ENCODE measurements around the gene REC8.
A peak's percentile ranks its signal among the peaks of the same experiment; 100 is the strongest.

Gene REC8

GRCh38 chr14:24139272-24139934, 32.5 kb upstream of the REC8 start:
- DNase-seq: no peak

DNA sequence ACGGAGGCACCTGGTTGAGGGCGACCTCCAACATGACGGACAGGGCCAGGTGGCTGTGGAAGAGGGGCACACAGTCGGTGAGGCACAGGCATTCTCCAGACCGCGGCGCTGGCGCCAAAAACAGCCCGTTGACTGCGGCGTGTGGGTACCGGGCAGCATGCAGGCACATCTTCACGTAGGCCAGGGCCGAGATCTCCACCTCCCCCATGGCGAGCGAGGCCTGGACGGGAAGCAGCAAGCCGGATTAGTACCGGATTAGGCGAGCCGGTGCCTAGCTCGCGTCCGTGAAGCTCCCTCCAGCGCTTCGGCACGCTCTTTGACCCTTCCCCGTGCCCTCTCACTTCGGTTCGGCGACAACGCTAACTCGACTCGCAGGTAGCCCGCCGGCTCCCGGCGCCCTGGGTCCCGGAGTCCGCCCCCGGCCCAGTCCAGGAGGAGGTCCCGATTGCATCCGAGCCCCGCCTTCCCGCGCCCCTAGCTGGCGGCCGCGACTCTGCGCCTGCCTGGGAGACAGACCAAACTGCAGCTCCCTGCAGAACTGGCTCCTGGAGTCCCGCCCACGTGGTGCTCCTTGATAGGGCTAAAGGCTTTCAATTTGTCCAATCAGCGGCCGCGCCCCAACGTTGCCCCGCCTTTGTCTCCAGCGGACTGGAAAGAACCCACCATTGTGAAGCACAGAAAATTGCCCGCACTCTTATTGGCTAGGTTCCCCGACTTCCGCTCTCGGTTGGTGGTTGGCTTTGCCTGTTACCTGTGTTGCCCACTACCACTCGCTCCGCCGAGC, 30.6 kb upstream of the REC8 start, which contains the start of gene EMC9:
Gene EMC9, minus strand, starts transcription at position 495 of the 784 bp plus-strand sequence. Its CDS starts 287 bp downstream, at position 208.
- DNase-seq: peak; percentile 100

- peak in 1 of 2 donors; percentile 35 for DNase-seq
Measured at GRCh38 chr14:24143511-24143910, 28.4 kb upstream of the REC8 start.

- no peak for DNase-seq
Measured at GRCh38 chr14:24144451-24144850, 27.4 kb upstream of the REC8 start.

GRCh38 chr14:24145219-24145618, 26.7 kb upstream of the REC8 start:
- DNase-seq: no peak

DNA sequence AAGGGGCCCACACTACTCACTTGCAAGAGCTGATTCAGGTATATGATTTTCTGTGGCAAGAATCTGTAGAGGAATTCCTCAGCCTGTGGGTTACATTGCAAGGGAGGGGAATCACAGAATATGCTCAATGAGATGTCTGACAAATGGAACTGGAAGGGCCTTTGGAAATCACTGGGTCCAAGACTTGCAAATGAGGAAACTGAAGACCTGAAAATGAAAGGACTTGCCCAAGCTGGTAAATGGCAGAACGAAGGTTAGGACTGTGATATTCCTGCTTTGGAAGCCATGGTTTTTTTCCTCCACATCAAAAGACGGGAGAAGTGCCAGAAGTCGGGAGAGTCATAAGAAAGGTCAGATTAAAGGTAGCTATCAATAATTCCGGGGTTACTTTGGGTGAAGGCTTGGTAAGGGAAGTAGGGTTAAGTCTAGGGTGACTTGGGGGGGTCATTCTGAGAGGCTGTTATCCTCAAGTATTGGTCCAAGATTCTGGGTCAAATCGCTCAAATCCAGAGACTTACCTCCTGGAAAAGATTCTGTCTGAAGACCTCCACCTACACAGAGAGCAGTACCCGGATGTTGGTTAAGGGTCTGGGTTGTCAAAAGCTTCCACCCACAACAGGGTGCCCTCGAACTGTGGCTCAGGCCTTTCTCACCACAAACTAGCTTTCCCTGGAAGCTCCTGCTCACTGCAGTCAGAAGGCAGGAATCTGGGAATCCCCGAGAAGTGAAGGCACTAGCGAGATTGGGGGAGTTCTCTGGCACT, 26.0 kb upstream of the REC8 start:
- DNase-seq: peak; percentile 62 to 87

DNA sequence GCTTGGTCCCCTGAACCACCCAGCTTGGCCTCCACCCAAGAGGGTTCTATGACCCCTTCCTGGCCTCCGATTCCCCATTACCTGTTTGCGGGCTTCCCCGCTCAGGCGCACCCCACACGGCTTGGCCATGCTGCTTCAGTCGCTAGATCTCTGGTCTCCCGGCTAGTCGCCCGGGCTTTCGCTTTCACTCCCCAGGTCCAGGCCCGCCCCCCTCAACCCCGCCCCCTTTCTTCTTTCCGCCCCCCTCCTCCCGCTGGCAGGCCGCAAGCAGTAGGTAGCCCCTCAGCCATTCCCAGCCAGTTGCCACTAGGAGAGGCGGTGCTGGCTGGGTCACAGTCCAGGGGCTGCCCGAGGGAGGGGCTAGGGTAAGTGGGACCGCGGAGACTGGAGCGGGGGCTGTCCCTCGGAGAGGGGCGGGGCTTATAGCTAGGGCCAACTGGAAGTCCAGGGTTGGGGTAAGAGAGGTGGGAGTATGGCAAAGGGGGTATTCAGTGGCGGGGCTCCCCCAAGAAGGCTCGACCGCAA, 25.4 kb upstream of the REC8 start, which contains the start of gene PSME2:
Gene PSME2, minus strand, starts transcription at position 158 of the 525 bp plus-strand sequence. Its CDS starts 29 bp downstream, at position 129.
- peak; percentile 88 to 96 for DNase-seq

- DNase-seq: peak; percentile 98
Measured at GRCh38 chr14:24146978-24147760, 24.7 kb upstream of the REC8 start, which contains the start of gene RNF31. TSS of gene RNF31 (plus strand) at chr14:24147498. CDS start at chr14:24147699, 201 bp downstream.

GRCh38 chr14:24147761-24148428, 24.0 kb upstream of the REC8 start:
- DNase-seq: no peak

DNA sequence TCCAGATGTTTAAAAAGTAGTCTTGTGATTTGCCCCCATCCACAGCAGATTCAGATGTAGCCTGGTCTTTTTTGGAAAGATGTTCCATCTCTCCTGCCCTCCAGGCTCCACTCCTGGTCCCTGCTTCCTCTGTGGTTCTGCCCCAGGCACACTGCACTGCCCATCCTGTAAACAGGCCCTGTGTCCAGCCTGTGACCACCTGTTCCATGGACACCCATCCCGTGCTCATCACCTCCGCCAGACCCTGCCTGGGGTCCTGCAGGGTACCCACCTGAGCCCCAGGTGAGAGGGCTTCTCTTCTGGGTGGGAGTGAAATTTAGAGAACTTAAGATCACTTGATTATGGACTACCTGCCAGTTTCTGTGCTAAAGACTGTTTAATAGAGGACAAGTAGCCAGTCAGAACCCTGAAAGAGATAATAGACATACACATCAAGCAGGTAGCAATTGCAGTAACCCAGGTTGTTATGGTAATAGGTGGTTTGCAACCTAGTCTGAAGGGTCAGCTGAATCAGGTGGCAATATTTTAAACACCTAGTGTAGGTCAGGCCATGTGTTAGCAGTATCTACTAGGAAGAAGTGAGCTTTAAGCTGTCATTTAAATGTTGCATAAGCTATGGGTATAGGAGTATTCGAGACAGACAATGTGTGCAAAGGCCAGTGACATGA, 22.4 kb upstream of the REC8 start:
- no peak for DNase-seq

- DNase-seq: no peak
Measured at GRCh38 chr14:24150061-24150460, 21.8 kb upstream of the REC8 start.

GRCh38 chr14:24150567-24150966, 21.3 kb upstream of the REC8 start:
- DNase-seq: no peak

DNA sequence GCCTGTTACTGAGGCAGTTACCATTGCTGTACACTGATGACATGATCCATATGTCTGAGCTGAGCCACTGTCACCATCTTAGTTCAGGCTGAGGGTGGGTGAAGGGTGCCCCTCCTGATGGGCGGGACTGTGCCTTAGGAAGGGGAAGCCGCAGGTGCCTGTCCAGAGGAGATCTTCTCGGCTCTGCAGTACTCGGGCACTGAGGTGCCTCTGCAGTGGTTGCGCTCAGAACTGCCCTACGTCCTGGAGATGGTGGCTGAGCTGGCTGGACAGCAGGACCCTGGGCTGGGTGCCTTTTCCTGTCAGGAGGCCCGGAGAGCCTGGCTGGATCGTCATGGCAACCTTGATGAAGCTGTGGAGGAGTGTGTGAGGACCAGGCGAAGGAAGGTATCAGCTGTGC, 20.9 kb upstream of the REC8 start:
- no peak for DNase-seq

DNA sequence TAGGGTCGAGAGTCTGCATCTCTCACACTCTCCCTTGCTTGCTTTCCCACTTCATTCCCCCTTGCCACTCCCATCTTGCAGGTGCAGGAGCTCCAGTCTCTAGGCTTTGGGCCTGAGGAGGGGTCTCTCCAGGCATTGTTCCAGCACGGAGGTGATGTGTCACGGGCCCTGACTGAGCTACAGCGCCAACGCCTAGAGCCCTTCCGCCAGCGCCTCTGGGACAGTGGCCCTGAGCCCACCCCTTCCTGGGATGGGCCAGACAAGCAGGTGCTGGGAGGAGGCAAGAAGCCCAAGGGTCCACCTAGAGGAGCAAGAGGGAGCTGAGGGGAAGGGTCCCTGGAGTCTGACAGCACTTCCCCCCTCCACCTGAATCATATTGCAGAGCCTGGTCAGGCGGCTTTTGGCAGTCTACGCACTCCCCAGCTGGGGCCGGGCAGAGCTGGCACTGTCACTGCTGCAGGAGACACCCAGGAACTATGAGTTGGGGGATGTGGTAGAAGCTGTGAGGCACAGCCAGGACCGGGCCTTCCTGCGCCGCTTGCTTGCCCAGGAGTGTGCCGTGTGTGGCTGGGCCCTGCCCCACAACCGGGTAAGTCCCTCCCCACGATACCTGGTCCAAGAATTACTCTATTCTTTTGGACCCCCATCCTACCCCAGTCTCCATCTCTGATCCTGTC, 20.3 kb upstream of the REC8 start:
- DNase-seq: no peak

GRCh38 chr14:24155100-24155499, 16.8 kb upstream of the REC8 start:
- no peak for DNase-seq

DNA sequence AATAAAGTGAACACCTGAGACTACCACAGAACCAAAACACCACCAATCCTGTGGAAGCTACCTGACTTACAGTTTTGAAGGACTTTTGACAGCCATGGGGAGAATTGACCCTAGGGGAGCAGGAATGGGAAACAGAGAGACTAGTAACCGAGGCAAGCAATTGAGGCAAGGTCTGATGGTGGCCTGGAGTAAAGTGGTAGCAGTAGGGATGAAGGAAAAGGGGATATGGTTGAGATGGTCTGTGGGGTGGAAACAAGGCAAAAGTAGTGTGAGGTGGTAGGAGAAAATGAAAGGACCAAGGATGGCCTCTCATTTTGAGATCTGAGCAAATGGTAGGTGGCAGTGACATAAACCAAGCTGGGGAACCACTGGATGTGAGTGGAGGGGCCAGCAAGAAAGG, 15.0 kb upstream of the REC8 start:
- no peak for DNase-seq

DNA sequence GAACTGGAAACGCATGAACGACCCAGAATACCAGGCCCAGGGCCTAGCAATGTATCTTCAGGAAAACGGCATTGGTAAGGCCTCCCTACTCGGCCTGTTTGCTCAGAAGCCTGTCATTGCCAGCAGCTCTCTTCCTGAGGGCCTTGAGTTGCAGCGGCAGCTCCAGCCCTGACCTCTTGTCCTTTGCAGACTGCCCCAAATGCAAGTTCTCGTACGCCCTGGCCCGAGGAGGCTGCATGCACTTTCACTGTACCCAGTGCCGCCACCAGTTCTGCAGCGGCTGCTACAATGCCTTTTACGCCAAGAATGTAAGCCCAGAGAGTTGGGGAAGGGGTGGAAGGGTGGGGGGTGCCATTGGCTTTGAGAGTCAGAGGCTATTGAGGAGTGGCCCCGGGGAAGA, 14.5 kb upstream of the REC8 start:
- DNase-seq: no peak

GRCh38 chr14:24159777-24160498, 11.9 kb upstream of the REC8 start:
- DNase-seq: no peak

DNA sequence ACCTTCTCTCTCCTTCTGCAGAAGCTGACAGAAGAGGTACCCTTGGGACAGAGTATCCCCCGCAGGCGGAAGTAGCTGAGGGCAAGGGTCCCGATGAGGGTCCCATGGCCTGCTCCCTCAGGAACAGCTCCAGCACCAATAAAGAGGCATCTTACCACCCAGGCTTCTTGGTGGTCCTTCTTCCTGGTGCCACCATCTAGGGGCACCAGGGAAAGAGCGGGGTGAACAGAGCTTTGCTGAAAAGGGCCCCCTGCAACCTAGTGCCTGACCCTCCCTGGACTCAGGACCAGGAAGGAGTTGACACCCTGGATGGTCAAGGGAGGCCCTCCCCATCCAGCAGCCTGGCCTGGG, 11.4 kb upstream of the REC8 start:
- no peak for DNase-seq

Data from inflammatory macrophage treated with lipopolysaccharide for 1 hour (primary cell).